Measurements from ENCODE around the gene SLAMF1.

GRCh38 chr1:160621633-160622413, 25.0 kb downstream of the SLAMF1 start:
- TF ChIP-seq CTCF (IDR thresholded peaks at IDR 0.05) (no peak), POLR2A (IDR thresholded peaks at IDR 0.05) (no peak)

Data from thyroid gland (tissue), 4 donors.